ENCODE results near the gene LIN28A. TPM values are rescaled to one million over a fixed set of nuclear protein-coding genes. Genes with fewer than 3 reads are reported as not detected.
"Not testable (repeated sequence)": the region's sequence is repeated elsewhere in the genome, so short reads cannot be mapped to it uniquely, and the experiment has no call there.

Gene LIN28A
- polyA plus RNA-seq, 6 donors from 2014 or later: not detected

GRCh38 chr1:26373281-26373680, 37.3 kb upstream of the LIN28A start:
- peaks cover 20 to 29% (median 29%) of the 10 kb centered on the region in 3 donors for H3K4me1 Mint-ChIP-seq
- H3K9me3 Mint-ChIP-seq: peaks cover 0 to 4% (median 0%) of the 10 kb centered on the region in 7 donors
- peak overlapping the region in 1 of 6 donors; percentile 66 for H3K27ac Mint-ChIP-seq
- peak overlapping the region in 1 of 8 donors; percentile 60 for H3K4me3 Mint-ChIP-seq
- no peaks in the 10 kb centered on the region for H3K36me3 Mint-ChIP-seq
- ATAC-seq (ENCODE audit: low read depth in 2 of 2): no peak
- H3K27me3 Mint-ChIP-seq: peaks cover 0 to 10% (median 0%) of the 10 kb centered on the region in 3 donors
- no peak for DNase-seq

GRCh38 chr1:26373789-26374188, 36.8 kb upstream of the LIN28A start:
- peaks cover 0 to 10% (median 0%) of the 10 kb centered on the region in 3 donors for H3K27me3 Mint-ChIP-seq
- peak overlapping the region in 1 of 6 donors; percentile 12 for H3K27ac Mint-ChIP-seq
- peaks cover 0 to 4% (median 0%) of the 10 kb centered on the region in 7 donors for H3K9me3 Mint-ChIP-seq
- peaks cover 25 to 34% (median 34%) of the 10 kb centered on the region in 3 donors for H3K4me1 Mint-ChIP-seq
- no peak overlapping the region for H3K4me3 Mint-ChIP-seq
- H3K36me3 Mint-ChIP-seq: no peaks in the 10 kb centered on the region
- no peak for ATAC-seq (ENCODE audit: low read depth in 2 of 2)
- no peak for DNase-seq

GRCh38 chr1:26374361-26374760, 36.3 kb upstream of the LIN28A start:
- not testable (repeated sequence) for H3K27ac Mint-ChIP-seq

GRCh38 chr1:26375081-26375480, 35.5 kb upstream of the LIN28A start:
- ATAC-seq (ENCODE audit: low read depth in 2 of 2) (no peak), DNase-seq (no peak)
- Mint-ChIP-seq H3K9me3 (peaks cover 0 to 4% (median 0%) of the 10 kb centered on the region in 7 donors), H3K4me1 (peaks cover 26 to 38% (median 35%) of the 10 kb centered on the region in 3 donors), H3K36me3 (no peaks in the 10 kb centered on the region), H3K27me3 (peaks cover 0 to 10% (median 0%) of the 10 kb centered on the region in 3 donors), H3K27ac (peak overlapping the region in 1 of 6 donors; percentile 69), H3K4me3 (no peak overlapping the region)

More at GRCh38 chr1:26374361-26374760, 36.3 kb upstream of the LIN28A start:
- H3K36me3 Mint-ChIP-seq; ATAC-seq (ENCODE audit: low read depth in 2 of 2); DNase-seq; H3K4me3 Mint-ChIP-seq; H3K9me3 Mint-ChIP-seq; H3K27me3 Mint-ChIP-seq: not testable (repeated sequence)
- H3K4me1 Mint-ChIP-seq: peaks cover 26 to 38% (median 35%) of the 10 kb centered on the region in 3 donors

- H3K4me3 Mint-ChIP-seq: no peak overlapping the region
- no peak for DNase-seq
- H3K27ac Mint-ChIP-seq: peak overlapping the region in 1 of 6 donors; percentile 65
- peaks cover 0 to 3% (median 0%) of the 10 kb centered on the region in 3 donors for H3K27me3 Mint-ChIP-seq
- peaks cover 0 to 2% (median 0%) of the 10 kb centered on the region in 7 donors for H3K9me3 Mint-ChIP-seq
- H3K36me3 Mint-ChIP-seq: no peaks in the 10 kb centered on the region
- H3K4me1 Mint-ChIP-seq: peaks cover 26 to 38% (median 35%) of the 10 kb centered on the region in 3 donors
- ATAC-seq (ENCODE audit: low read depth in 2 of 2): no peak
Observed at GRCh38 chr1:26376050-26376449, 34.6 kb upstream of the LIN28A start.

GRCh38 chr1:26378088-26378878, 32.3 kb upstream of the LIN28A start:
- H3K27me3 Mint-ChIP-seq: peaks cover 0 to 11% (median 0%) of the 10 kb centered on the region in 3 donors
- peak; percentile 93 to 94 for ATAC-seq (ENCODE audit: low read depth in 2 of 2)

GRCh38 chr1:26378879-26379251, 31.8 kb upstream of the LIN28A start:
- peak overlapping the region in 2 of 6 donors; percentile 49 to 68 for H3K27ac Mint-ChIP-seq

More at GRCh38 chr1:26378088-26378878, 32.3 kb upstream of the LIN28A start:
- H3K4me1 Mint-ChIP-seq: peaks cover 22 to 38% (median 35%) of the 10 kb centered on the region in 3 donors
- H3K4me3 Mint-ChIP-seq: peak overlapping the region in 7 of 8 donors; percentile 40 to 72 (median 64)
- H3K27ac Mint-ChIP-seq: peak overlapping the region in 4 of 6 donors; percentile 3 to 76 (median 56)
- peaks cover 0 to 2% (median 0%) of the 10 kb centered on the region in 7 donors for H3K9me3 Mint-ChIP-seq
- H3K36me3 Mint-ChIP-seq: no peaks in the 10 kb centered on the region
- peak; percentile 43 for DNase-seq

GRCh38 chr1:26384076-26384475, 26.5 kb upstream of the LIN28A start:
- no peak for DNase-seq
- peaks cover 0 to under 1% (median 0%) of the 10 kb centered on the region in 3 donors for H3K4me1 Mint-ChIP-seq

More at GRCh38 chr1:26378879-26379251, 31.8 kb upstream of the LIN28A start:
- Mint-ChIP-seq H3K4me3 (peak overlapping the region in 4 of 8 donors; percentile 40 to 67 (median 60)), H3K36me3 (no peaks in the 10 kb centered on the region), H3K9me3 (peaks cover 0 to 2% (median 0%) of the 10 kb centered on the region in 7 donors), H3K4me1 (peaks cover 22 to 36% (median 29%) of the 10 kb centered on the region in 3 donors), H3K27me3 (peaks cover 0 to 11% (median 2%) of the 10 kb centered on the region in 3 donors)
- DNase-seq (no peak), ATAC-seq (ENCODE audit: low read depth in 2 of 2) (no peak)

GRCh38 chr1:26385063-26385462, 25.6 kb upstream of the LIN28A start:
- not testable (repeated sequence) for H3K4me1 Mint-ChIP-seq; DNase-seq; H3K27ac Mint-ChIP-seq; H3K9me3 Mint-ChIP-seq; ATAC-seq (ENCODE audit: low read depth in 2 of 2); H3K36me3 Mint-ChIP-seq; H3K4me3 Mint-ChIP-seq
- peaks cover 16 to 23% (median 18%) of the 10 kb centered on the region in 3 donors for H3K27me3 Mint-ChIP-seq

More at GRCh38 chr1:26384076-26384475, 26.5 kb upstream of the LIN28A start:
- Mint-ChIP-seq H3K27ac (no peak overlapping the region), H3K36me3 (no peaks in the 10 kb centered on the region), H3K27me3 (peaks cover 16 to 23% (median 16%) of the 10 kb centered on the region in 3 donors), H3K9me3 (no peaks in the 10 kb centered on the region), H3K4me3 (no peak overlapping the region)
- ATAC-seq (ENCODE audit: low read depth in 2 of 2): no peak

GRCh38 chr1:26387447-26387846, 23.2 kb upstream of the LIN28A start:
- no peak for ATAC-seq (ENCODE audit: low read depth in 2 of 2)
- H3K4me3 Mint-ChIP-seq: no peak overlapping the region

GRCh38 chr1:26388791-26389445, 21.7 kb upstream of the LIN28A start:
- no peak overlapping the region for H3K27ac Mint-ChIP-seq
- H3K36me3 Mint-ChIP-seq: no peaks in the 10 kb centered on the region
- H3K27me3 Mint-ChIP-seq: peaks cover 20 to 31% (median 25%) of the 10 kb centered on the region in 3 donors
- DNase-seq (no peak), ATAC-seq (ENCODE audit: low read depth in 2 of 2) (no peak)
- H3K4me3 Mint-ChIP-seq: no peak overlapping the region
- no peaks in the 10 kb centered on the region for H3K9me3 Mint-ChIP-seq
- H3K4me1 Mint-ChIP-seq: peaks cover 0 to 3% (median 0%) of the 10 kb centered on the region in 3 donors

More at GRCh38 chr1:26387447-26387846, 23.2 kb upstream of the LIN28A start:
- Mint-ChIP-seq H3K4me1 (peaks cover 0 to 3% (median 0%) of the 10 kb centered on the region in 3 donors), H3K27ac (no peak overlapping the region), H3K9me3 (no peaks in the 10 kb centered on the region), H3K27me3 (peaks cover 20 to 28% (median 27%) of the 10 kb centered on the region in 3 donors), H3K36me3 (no peaks in the 10 kb centered on the region)
- no peak for DNase-seq

- Mint-ChIP-seq H3K27ac (no peak overlapping the region), H3K4me1 (peaks cover 0 to 3% (median 0%) of the 10 kb centered on the region in 3 donors), H3K36me3 (no peaks in the 10 kb centered on the region), H3K4me3 (no peak overlapping the region), H3K27me3 (peaks cover 17 to 24% (median 19%) of the 10 kb centered on the region in 3 donors), H3K9me3 (no peaks in the 10 kb centered on the region)
- DNase-seq (no peak), ATAC-seq (ENCODE audit: low read depth in 2 of 2) (no peak)
Observed at GRCh38 chr1:26389604-26390247, 20.9 kb upstream of the LIN28A start.

- Mint-ChIP-seq H3K27ac (no peak overlapping the region), H3K4me1 (peaks cover 0 to 3% (median 2%) of the 10 kb centered on the region in 3 donors), H3K9me3 (no peaks in the 10 kb centered on the region), H3K36me3 (no peaks in the 10 kb centered on the region), H3K4me3 (no peak overlapping the region), H3K27me3 (peaks cover 19 to 20% (median 19%) of the 10 kb centered on the region in 3 donors)
- ATAC-seq (ENCODE audit: low read depth in 2 of 2): peak; percentile 46 to 57
- no peak for DNase-seq
Observed at GRCh38 chr1:26391450-26391849, 19.2 kb upstream of the LIN28A start.

All from naive B cell (primary cell).